OCI-LY7 (cell line): ENCODE measurements around the gene RAB17. TPM values are rescaled to one million over a fixed set of nuclear protein-coding genes. Genes with fewer than 3 reads are reported as not detected.

ENCODE experiments used
- BruUV-seq: library from RNA; stranded (reverse); fragments of 400-500 nt; replicated peaks from 2 replicates; lab custom pipeline; 2021; lab: Mats Ljungman, UMichigan
- CTCF ChIA-PET: fragments of 300-600 bp; sonication (Branson Sonifier 250); formaldehyde crosslinking; loops from one replicate; lab custom pipeline; 2022; ENCODE audit warnings: antibody characterized with exemption; ENCODE audit not compliant: unreplicated experiment; lab: Charles Lee
- POLR2A ChIA-PET: fragments of 300-600 bp; sonication (Branson Sonifier 250); formaldehyde crosslinking; loops from one replicate; lab custom pipeline; 2022; ENCODE audit warnings: antibody characterized with exemption; lab: Charles Lee
- DNase-seq: peaks from one replicate; pipeline ENCODE4 v3.0.0-alpha.2; 2015; ENCODE audit warnings: low spot score
- H2AFZ ChIP-seq: fragments of 200-600 bp; sonication (generic), shearing (Covaris generic); 2 replicates; pipeline ENCODE4 v1.6.1; 2014; ENCODE audit warnings: mild to moderate bottlenecking, antibody characterized with exemption, low read length, moderate library complexity
- H3K27ac ChIP-seq: fragments of 200-600 bp; sonication (generic); 2 replicates; pipeline ENCODE4 v1.5.1; 2014; ENCODE audit warnings: mixed run types, low read depth, mild to moderate bottlenecking, moderate library complexity, low read length, inconsistent platforms; ENCODE audit not compliant: poor library complexity, severe bottlenecking
- H3K36me3 ChIP-seq: fragments of 200-600 bp; sonication (generic); 2 replicates; pipeline ENCODE4 v1.6.1; 2014; ENCODE audit warnings: mild to moderate bottlenecking, antibody characterized with exemption, low read length, moderate library complexity, mixed read lengths; ENCODE audit not compliant: insufficient read depth
- H3K4me1 ChIP-seq: fragments of 200-600 bp; sonication (generic); 2 replicates; pipeline ENCODE4 v1.5.1; 2014; ENCODE audit warnings: mild to moderate bottlenecking, low read length; ENCODE audit not compliant: insufficient read depth, poor library complexity, severe bottlenecking
- H3K4me2 ChIP-seq: fragments of 200-600 bp; sonication (generic); 2 replicates; pipeline ENCODE4 v1.6.1; 2014; ENCODE audit warnings: mild to moderate bottlenecking, low read length
- H3K4me3 ChIP-seq: fragments of 200-600 bp; sonication (generic); 2 replicates; pipeline ENCODE4 v1.5.1; 2014; ENCODE audit warnings: mild to moderate bottlenecking, low read depth, low read length; ENCODE audit not compliant: poor library complexity, severe bottlenecking
- H3K79me2 ChIP-seq: fragments of 200-600 bp; sonication (generic); 2 replicates; pipeline ENCODE4 v1.6.1; 2016; ENCODE audit warnings: low read depth, mild to moderate bottlenecking, low read length, moderate library complexity, mixed read lengths; ENCODE audit not compliant: insufficient read depth
- H3K9me2 ChIP-seq: fragments of 200-600 bp; sonication (generic); 2 replicates; pipeline ENCODE4 v1.6.1; 2016; ENCODE audit warnings: mild to moderate bottlenecking, low read length, mixed read lengths; ENCODE audit not compliant: insufficient read depth
- H3K9me3 ChIP-seq: fragments of 200-600 bp; sonication (generic); 2 replicates; pipeline ENCODE4 v1.6.1; 2014; ENCODE audit warnings: mild to moderate bottlenecking, mixed run types, low read length, mixed read lengths
- H4K20me1 ChIP-seq: fragments of 200-600 bp; sonication (generic); 2 replicates; pipeline ENCODE4 v1.6.1; 2014; ENCODE audit warnings: mild to moderate bottlenecking, antibody characterized with exemption, low read length, moderate library complexity, mixed read lengths; ENCODE audit not compliant: insufficient read depth
- CTCF ChIP-seq: fragments of 200-600 bp; sonication (generic); conservative IDR thresholded peaks from 2 replicates; pipeline ENCODE4 v1.5.1; 2014; ENCODE audit warnings: mild to moderate bottlenecking, antibody characterized with exemption, low read length, moderate library complexity, mixed read lengths
- EZH2phosphoT487 ChIP-seq: fragments of 200-600 bp; sonication (generic); IDR thresholded peaks from 2 replicates; pipeline ENCODE4 v1.6.1; 2018; ENCODE audit warnings: low read depth, borderline replicate concordance, mild to moderate bottlenecking, mixed run types, antibody characterized with exemption, low read length, moderate library complexity, mixed read lengths
- intact Hi-C: fragments of 100-400 bp; cut with micrococcal nuclease; formaldehyde crosslinking; loops from one replicate; pipeline ENCODE4 v1.10.0; 2022; ENCODE audit not compliant: unreplicated experiment
- total RNA-seq, 2 experiments: library from RNA; depleted of rRNA in 1 of 2; stranded (reverse); fragments of >200 nt in 1 of 2; shearing (Covaris generic) in 1 of 2; gene quantifications; 2 replicates each; pipeline ENCODE4 v1.2.3, GENCODE V29; 2014 to 2022

The RAB17 gene
- total RNA-seq, 2 experiments from 2014 or later, result not detected

DNA sequence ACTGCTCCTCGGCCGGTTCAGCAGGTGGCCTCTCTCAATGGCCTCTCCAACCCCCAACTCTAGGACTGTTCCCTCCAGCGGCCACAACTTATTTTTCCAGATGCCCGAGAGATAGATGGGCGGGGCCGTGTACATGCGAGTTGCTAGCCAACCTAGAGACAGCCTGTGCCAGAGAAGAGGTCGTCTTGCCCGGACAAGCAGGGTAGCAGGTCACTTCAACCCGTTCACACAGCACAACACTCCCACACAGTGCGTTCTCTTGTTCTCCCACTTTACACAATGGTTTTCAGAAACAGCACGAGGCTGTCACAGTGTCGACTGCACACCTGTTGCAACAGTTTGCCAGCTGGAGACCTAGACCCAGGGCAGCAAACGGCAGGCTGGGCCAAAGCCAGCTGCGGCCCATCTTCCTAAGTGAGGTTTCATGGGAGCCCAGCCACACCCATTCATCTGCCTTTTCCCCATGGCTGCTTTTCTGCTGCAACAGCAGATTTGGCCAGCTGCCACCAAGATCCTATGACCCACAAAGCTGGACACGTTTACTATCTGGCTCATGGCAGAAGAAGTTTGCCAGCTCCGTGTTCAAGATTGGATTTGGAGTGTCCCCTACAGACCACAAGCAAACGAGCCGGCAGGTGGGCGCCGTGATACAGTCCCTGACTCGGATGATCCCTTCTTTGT, 31.4 kb downstream of the RAB17 start:
- BruUV-seq, result no TSS peak
- POLR2A ChIA-PET, result interaction anchor here (0.7 kb wide), 1 partner anchor 17 kb away, joined by 6 read pairs; no protein-coding TSS in a partner anchor

DNA sequence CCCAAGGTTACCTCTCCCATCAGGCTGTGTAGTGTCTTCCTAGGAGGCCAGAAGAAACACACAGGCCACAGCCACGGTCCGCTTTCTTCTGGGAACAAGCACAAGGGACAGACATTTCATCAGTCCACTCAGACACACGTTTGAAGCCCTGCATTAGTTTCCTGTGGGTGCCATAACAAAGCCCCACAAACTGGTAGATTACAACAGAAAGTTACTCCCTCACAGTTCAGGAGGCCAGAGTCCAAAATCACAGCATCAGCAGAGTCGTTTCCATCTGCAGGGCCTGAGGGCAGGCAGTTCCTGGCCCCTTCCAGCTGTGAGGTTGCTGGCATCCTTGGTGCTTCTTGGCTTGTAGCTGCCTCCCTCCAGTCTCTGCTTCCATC, 32.9 kb downstream of the RAB17 start:
- H3K4me1 ChIP-seq, result no peaks in the 10 kb centered on the region
- no peak overlapping the region for H3K4me3 ChIP-seq
- H3K9me3 ChIP-seq, result peaks cover 5% of the 10 kb centered on the region
- no peaks in the 10 kb centered on the region for H4K20me1 ChIP-seq
- no TSS peak for BruUV-seq
- ChIA-PET CTCF (interaction anchor here (0.7 kb wide), 1 partner anchor 15 kb away, joined by 3 read pairs; no protein-coding TSS in a partner anchor), POLR2A (no interaction called here)
- DNase-seq, result no peak
- H3K27ac ChIP-seq, result no peak overlapping the region
- H2AFZ ChIP-seq, result no peak overlapping the region
- intact Hi-C loops, result no loop called here
- H3K79me2 ChIP-seq, result no peaks in the 10 kb centered on the region
- no peak for TF ChIP-seq CTCF
- no peak for TF ChIP-seq EZH2phosphoT487
- no peak overlapping the region for H3K4me2 ChIP-seq
- H3K9me2 ChIP-seq, result no peaks in the 10 kb centered on the region
- H3K36me3 ChIP-seq, result no peaks in the 10 kb centered on the region

More for the DNA sequence above, 31.4 kb downstream of the RAB17 start:
- Histone ChIP-seq H3K27ac (no peak overlapping the region), H3K36me3 (no peaks in the 10 kb centered on the region), H3K4me1 (no peaks in the 10 kb centered on the region), H3K9me3 (peaks cover 5% of the 10 kb centered on the region), H3K79me2 (no peaks in the 10 kb centered on the region), H4K20me1 (no peaks in the 10 kb centered on the region), H3K4me2 (no peak overlapping the region), H3K9me2 (no peaks in the 10 kb centered on the region), H3K4me3 (no peak overlapping the region), H2AFZ (no peak overlapping the region)
- intact Hi-C loops, result no loop called here
- TF ChIP-seq CTCF (no peak), EZH2phosphoT487 (no peak)
- CTCF ChIA-PET, result no interaction called here
- no peak for DNase-seq
